ENCODE data around the gene ATP1A1.

Gene ATP1A1

DNA sequence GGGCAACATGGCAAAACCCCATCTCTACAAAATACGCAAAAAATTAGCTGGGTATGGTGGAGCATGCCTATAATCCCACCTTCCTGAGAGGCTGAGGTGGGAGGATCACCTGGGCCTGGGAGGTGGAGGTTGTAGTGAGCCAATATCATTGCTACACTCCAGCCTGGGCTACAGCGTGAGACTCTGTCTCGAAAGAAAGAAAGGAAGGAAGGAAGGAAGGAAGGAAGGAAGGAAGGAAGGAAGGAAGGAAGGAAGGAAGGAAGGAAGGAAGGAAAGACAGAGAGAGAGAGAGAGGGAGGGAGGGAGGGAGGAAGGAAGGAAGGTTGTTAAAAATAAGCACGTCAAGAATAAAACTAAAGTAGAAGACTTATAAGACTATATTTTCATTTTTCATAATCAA, 17.0 kb upstream of the ATP1A1 start:
- Histone ChIP-seq H3K27ac (ENCODE audit: poor library complexity, severe bottlenecking) (peak overlapping the region; percentile 45), H3K4me3 (ENCODE audit: severe bottlenecking) (no peak overlapping the region), H3K27me3 (ENCODE audit: insufficient read depth, poor library complexity, severe bottlenecking) (no peaks in the 10 kb centered on the region), H3K36me3 (ENCODE audit: low read depth) (no peaks in the 10 kb centered on the region), H3K9me3 (ENCODE audit: severe bottlenecking) (no peaks in the 10 kb centered on the region), H3K4me1 (ENCODE audit: insufficient read depth, poor library complexity, severe bottlenecking) (peaks cover 31% of the 10 kb centered on the region)
- TF ChIP-seq, protein P1, sequence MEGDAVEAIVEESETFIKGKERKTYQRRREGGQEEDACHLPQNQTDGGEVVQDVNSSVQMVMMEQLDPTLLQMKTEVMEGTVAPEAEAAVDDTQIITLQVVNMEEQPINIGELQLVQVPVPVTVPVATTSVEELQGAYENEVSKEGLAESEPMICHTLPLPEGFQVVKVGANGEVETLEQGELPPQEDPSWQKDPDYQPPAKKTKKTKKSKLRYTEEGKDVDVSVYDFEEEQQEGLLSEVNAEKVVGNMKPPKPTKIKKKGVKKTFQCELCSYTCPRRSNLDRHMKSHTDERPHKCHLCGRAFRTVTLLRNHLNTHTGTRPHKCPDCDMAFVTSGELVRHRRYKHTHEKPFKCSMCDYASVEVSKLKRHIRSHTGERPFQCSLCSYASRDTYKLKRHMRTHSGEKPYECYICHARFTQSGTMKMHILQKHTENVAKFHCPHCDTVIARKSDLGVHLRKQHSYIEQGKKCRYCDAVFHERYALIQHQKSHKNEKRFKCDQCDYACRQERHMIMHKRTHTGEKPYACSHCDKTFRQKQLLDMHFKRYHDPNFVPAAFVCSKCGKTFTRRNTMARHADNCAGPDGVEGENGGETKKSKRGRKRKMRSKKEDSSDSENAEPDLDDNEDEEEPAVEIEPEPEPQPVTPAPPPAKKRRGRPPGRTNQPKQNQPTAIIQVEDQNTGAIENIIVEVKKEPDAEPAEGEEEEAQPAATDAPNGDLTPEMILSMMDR (IDR thresholded peaks at IDR 0.05; ENCODE audit: poor library complexity, severe bottlenecking): no peak
- DNase-seq (ENCODE audit: low spot score): no peak
- no peak for ATAC-seq (ENCODE audit: low read depth)

DNA sequence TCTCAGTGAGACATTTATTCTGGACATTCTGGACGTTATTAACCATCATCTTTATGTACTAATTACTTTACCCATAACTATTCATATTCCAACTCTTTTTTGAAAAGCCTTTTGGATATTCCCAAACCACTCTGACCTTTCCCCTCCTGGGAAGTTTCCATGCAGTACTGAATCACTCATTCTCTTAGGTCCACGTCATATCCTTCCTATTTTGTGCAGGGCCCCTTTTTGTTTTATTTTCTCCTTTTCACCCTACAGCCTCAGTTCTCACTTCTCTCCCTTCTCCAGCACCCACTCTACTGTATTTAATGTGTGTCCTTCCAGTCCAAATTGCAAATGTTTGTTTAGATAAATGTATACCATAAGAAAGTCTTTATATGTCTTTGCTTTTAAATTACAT, 16.4 kb upstream of the ATP1A1 start:
- TF ChIP-seq, protein P1 (IDR thresholded peaks at IDR 0.05; ENCODE audit: poor library complexity, severe bottlenecking): no peak
- H3K4me3 ChIP-seq (ENCODE audit: severe bottlenecking): no peak overlapping the region
- H3K4me1 ChIP-seq (ENCODE audit: insufficient read depth, poor library complexity, severe bottlenecking): peaks cover 32% of the 10 kb centered on the region
- H3K36me3 ChIP-seq (ENCODE audit: low read depth): no peaks in the 10 kb centered on the region
- H3K27ac ChIP-seq (ENCODE audit: poor library complexity, severe bottlenecking): peak overlapping the region; percentile 45
- no peaks in the 10 kb centered on the region for H3K9me3 ChIP-seq (ENCODE audit: severe bottlenecking)
- DNase-seq (ENCODE audit: low spot score) (no peak), ATAC-seq (ENCODE audit: low read depth) (peak; percentile 48; the same call in 1 of the 3 replicates)
- no peaks in the 10 kb centered on the region for H3K27me3 ChIP-seq (ENCODE audit: insufficient read depth, poor library complexity, severe bottlenecking)

DNA sequence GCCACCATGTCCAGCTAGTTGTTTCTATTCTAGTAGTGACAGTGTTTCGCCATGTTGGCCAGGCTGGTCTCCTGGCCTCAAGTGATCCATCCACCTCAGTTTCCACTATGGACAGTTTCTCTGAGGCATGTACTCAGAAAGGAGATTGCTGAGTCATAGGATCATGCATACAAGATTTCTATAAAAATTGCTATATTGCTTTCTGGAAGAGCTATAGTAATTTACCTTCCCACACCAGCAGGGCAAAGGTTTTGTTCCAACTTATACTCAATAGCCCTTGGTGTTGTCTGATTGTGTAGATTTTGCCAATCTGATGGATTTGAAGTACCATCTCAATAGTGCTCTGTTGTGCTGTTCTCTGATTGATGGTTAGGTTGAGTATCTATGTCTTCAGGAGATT, 15.6 kb upstream of the ATP1A1 start:
- DNase-seq (ENCODE audit: low spot score): no peak
- H3K4me3 ChIP-seq (ENCODE audit: severe bottlenecking): no peak overlapping the region
- peaks cover 32% of the 10 kb centered on the region for H3K4me1 ChIP-seq (ENCODE audit: insufficient read depth, poor library complexity, severe bottlenecking)
- H3K9me3 ChIP-seq (ENCODE audit: severe bottlenecking): no peaks in the 10 kb centered on the region
- H3K27me3 ChIP-seq (ENCODE audit: insufficient read depth, poor library complexity, severe bottlenecking): no peaks in the 10 kb centered on the region
- ATAC-seq (ENCODE audit: low read depth): no peak
- TF ChIP-seq, protein P1 (IDR thresholded peaks at IDR 0.05; ENCODE audit: poor library complexity, severe bottlenecking): no peak
- H3K36me3 ChIP-seq (ENCODE audit: low read depth): no peaks in the 10 kb centered on the region
- H3K27ac ChIP-seq (ENCODE audit: poor library complexity, severe bottlenecking): peak overlapping the region; percentile 45

DNA sequence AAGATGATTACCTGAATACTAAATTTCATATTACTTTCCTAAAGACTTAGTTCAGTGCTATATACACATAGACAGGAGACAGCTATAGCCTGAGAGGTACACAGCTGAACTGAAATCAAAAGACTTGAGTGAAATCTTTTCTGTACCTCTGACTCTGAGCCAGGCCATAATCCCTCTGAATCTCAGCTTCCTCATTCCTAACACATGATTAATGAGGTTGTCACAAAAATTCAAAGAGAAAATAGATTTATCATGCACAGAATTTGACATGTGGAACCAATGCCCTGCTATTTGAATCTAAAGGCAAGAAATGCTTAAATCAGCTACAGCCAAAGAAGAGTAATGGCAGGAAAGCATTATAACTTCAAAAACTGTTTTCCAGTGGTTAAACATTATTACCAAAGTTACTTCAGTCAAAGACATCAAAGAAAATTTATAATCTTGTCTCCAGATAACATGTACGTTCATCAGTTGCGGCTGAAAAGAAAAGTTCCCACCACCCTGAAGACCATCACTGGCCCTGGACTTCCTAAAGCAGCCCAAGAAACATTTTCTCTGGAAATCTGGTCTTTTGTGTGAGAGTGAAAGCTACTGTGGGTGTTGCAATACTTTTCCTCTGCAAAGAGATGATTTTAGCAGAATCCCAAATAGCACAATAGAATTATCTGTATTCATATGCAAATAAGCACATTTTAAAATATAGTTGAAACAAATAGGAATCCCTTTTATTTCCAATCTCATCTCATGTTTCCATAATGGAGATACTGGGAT, 13.8 kb upstream of the ATP1A1 start:
- peak; percentile 80 for ATAC-seq (ENCODE audit: low read depth)
- no peak overlapping the region for H3K4me3 ChIP-seq (ENCODE audit: severe bottlenecking)
- no peaks in the 10 kb centered on the region for H3K9me3 ChIP-seq (ENCODE audit: severe bottlenecking)
- no peaks in the 10 kb centered on the region for H3K27me3 ChIP-seq (ENCODE audit: insufficient read depth, poor library complexity, severe bottlenecking)
- peaks cover 32% of the 10 kb centered on the region for H3K4me1 ChIP-seq (ENCODE audit: insufficient read depth, poor library complexity, severe bottlenecking)
- no peaks in the 10 kb centered on the region for H3K36me3 ChIP-seq (ENCODE audit: low read depth)
- no peak for DNase-seq (ENCODE audit: low spot score)
- TF ChIP-seq, protein P1 (IDR thresholded peaks at IDR 0.05; ENCODE audit: poor library complexity, severe bottlenecking): no peak
- H3K27ac ChIP-seq (ENCODE audit: poor library complexity, severe bottlenecking): peak overlapping the region; percentile 28

DNA sequence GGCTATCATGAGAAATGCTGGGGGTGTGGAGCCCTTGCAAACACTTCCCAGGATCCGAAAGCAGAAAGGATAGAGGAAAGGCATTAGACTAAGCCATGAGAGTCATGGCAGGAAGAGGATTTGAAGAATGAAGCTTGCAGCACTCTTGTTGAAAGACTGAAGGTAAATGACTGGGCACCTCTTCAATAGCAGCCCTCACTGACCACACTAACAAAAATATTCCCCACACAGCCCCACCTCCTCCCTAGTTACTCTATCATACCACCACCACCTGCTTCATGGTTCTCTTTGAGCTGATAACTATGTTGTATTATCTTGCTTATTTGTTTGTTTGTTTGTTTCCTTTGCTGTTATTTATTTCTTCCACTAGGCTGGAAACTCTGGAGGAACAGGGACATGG, 13.2 kb upstream of the ATP1A1 start:
- H3K9me3 ChIP-seq (ENCODE audit: severe bottlenecking): no peaks in the 10 kb centered on the region
- no peaks in the 10 kb centered on the region for H3K27me3 ChIP-seq (ENCODE audit: insufficient read depth, poor library complexity, severe bottlenecking)
- ATAC-seq (ENCODE audit: low read depth) (no peak), DNase-seq (ENCODE audit: low spot score) (no peak)
- no peak overlapping the region for H3K4me3 ChIP-seq (ENCODE audit: severe bottlenecking)
- TF ChIP-seq, protein P1 (IDR thresholded peaks at IDR 0.05; ENCODE audit: poor library complexity, severe bottlenecking): no peak
- no peaks in the 10 kb centered on the region for H3K36me3 ChIP-seq (ENCODE audit: low read depth)
- H3K4me1 ChIP-seq (ENCODE audit: insufficient read depth, poor library complexity, severe bottlenecking): peaks cover 32% of the 10 kb centered on the region
- H3K27ac ChIP-seq (ENCODE audit: poor library complexity, severe bottlenecking): peak overlapping the region; percentile 28

Data from RWPE2 (cell line).